NCI-H510A (cell line): ENCODE measurements around the gene EOMES.
A peak's percentile ranks its signal among the peaks of the same experiment; 100 is the strongest.
"Not testable (repeated sequence)": the region's sequence is repeated elsewhere in the genome, so short reads cannot be mapped to it uniquely, and the experiment has no call there.

Experiments used
- DNase-seq: peaks from one replicate; lab custom pipeline; 2025; lab: John Stamatoyannopoulos, UW

Gene EOMES

DNA sequence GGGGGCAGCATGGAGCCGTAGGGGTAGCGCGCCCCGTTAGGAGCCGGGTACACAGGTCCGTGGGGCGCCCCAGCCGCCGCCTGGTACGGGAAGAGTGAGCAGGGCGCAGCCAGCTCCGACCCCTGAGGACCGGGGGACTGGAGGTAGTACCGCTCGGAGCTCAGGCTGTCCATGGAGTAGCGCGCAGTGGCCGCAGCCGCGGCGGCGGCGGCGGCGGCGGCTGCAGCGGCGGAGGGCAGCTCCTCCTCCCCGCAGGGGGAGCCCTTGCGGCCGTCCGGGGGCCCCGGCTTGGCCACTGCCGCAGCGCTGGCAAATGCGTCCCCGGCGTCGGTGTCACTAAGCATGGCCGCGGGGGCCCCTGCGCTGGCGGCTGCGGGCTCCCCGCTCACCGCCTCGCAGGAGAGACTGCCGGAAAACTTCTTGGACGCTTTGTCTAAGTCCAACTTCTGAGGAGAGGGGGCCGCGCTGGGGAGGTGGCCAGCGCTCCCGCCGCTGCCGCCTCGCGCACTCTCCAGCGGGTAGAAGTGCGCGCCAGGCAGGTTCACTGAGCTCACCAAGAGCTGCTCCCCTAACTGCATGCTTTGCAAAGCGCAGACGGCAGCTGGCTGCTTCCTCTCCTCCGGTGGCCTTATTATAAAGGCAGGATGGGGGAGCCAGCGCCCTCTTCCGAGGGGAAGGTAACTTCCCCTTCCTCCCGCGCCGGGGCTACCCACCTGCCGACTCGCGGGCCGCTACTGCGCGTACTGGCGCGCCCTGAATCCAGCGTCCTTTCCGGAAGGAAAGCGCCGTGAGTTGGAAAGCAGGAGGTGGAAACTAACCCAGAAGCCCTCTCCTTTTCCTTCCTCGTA, at the start of gene EOMES:
Gene EOMES, minus strand, starts transcription at position 607 of the 848 bp plus-strand sequence. Its CDS starts 29 bp downstream, at position 578.
- DNase-seq, result peak; percentile 57

DNA sequence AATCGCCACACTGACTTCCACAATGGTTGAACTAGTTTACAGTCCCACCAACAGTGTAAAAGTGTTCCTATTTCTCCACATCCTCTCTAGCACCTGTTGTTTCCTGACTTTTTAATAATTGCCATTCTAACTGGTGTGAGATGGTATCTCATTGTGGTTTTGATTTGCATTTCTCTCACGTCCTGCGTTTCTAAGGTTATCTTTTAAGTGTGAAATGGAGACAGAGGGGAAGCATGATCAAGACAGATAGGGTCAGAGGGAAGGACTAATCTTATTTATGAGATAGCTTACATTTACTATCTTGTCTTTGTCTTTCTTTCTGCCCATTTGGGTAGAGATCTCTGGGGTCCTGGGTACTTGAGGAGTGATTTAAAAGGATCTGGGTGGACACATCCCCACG, 48.3 kb upstream of the EOMES start:
- not testable (repeated sequence) for DNase-seq

DNA sequence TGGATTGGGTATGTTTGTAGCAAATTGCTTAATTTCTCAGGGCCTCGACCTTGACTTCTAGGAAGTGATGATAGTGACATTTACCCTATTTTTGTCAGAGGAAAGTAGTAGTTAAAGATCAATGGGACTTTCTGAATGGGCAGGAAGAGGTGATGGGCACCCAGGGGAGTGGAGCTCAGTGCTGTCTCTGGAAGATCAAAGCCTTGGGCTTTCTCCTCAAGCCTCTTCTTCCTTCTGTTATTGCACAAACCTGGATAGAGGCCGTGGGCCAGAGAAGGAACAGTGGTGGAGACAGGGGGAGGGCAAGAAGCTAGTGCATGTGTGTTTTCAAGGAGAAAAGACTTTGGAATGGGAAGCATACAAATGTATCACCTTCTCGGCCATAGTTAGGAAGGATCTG, 44.9 kb upstream of the EOMES start:
- DNase-seq, result no peak

DNA sequence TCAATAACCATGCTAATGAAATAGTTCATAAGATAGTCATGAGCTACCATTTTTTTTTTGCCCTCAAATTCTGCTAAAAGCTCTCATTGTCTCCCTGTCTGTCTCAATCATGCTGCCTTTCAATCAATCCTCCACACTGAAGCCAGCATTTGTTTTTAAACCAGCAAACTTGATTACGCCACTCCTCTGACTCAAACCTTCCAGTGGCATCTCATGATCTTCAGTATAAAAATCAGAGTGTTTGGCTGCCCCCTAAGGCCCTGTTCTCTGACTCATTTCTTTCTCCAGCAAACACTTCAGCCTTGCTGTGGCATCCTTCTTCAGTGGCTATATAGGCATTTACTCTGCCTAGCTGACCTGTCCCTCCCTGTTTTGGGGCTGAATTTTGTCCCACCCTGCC, 36.0 kb upstream of the EOMES start:
- DNase-seq, result no peak

GRCh38 chr3:27756877-27757276, 34.8 kb upstream of the EOMES start:
- no peak for DNase-seq

DNA sequence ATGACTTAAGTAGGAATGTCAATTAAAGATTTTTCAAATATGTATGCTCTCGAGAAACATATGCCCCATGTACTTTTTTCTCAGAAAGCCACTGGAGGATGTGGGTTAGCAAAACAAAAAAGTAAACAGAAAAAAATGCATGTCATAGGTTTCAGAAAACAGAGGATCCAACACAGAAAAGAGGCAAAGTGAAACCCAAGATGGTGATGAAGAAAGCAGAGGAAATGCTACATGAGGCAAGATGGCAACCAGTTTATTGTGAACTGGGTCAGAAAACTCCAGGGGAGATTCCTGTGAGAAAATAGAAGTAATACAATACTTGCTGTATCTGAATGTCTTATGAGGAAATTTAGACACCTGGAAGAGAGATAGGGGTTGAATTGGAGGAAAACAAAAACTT, 30.8 kb upstream of the EOMES start:
- DNase-seq, result no peak

DNA sequence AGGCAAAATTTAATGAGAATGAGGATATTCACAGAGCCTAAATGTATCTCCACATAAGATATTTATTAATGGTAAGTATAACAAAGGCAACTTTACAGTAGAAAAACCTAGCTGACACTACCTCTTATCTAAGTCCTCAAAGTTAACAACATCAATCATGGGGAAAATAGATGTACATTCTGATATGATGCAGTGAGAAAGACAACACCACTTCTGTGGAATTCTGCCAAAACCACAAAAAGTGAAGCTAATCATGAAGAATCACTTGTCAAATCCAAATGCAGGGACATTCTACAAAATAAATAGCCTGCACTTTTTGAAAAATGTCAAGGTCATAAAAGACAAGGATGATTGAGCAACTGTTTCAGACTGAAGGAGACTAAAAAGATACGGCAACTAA, 27.5 kb upstream of the EOMES start:
- DNase-seq, result no peak

DNA sequence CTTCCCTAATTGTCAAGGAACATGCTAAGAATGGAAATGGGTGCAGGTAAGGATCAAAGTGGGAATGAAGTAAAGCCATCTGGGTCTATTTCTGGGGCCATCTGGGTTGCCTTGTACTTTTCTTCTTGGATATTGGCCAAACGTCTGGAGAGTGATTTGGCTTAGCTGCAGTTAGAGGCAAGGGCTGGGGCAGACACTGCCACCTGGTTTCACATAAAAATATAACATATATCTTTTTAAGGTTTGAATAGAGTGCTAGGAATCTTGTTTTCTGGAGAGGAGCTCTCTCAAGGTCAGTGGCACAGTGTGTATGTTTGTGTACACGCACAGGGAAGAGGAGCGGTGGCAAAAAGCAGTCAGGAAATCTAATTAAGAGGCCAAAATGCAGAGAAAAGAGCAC, 24.7 kb upstream of the EOMES start:
- no peak for DNase-seq

DNA sequence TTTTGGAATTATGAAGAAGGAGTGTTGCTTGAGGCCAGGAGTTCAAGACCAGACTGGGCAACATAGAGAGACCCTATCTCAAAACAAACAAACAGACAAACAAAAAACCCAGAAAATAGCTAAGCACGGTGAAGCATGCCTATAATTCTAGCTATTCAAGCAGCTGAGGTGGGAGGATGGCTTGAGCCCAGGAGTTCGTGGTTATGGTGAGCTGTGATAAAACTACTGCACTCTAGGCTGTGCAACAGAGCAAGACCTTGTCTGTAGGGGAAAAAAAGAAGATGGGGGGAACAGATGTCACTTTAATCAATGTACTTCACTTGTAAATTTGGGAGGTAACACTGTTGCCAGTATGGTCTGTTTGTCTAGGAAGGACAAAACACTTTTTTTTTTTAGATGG, 18.7 kb upstream of the EOMES start:
- no peak for DNase-seq

GRCh38 chr3:27737091-27737490, 15.0 kb upstream of the EOMES start:
- DNase-seq, result no peak

DNA sequence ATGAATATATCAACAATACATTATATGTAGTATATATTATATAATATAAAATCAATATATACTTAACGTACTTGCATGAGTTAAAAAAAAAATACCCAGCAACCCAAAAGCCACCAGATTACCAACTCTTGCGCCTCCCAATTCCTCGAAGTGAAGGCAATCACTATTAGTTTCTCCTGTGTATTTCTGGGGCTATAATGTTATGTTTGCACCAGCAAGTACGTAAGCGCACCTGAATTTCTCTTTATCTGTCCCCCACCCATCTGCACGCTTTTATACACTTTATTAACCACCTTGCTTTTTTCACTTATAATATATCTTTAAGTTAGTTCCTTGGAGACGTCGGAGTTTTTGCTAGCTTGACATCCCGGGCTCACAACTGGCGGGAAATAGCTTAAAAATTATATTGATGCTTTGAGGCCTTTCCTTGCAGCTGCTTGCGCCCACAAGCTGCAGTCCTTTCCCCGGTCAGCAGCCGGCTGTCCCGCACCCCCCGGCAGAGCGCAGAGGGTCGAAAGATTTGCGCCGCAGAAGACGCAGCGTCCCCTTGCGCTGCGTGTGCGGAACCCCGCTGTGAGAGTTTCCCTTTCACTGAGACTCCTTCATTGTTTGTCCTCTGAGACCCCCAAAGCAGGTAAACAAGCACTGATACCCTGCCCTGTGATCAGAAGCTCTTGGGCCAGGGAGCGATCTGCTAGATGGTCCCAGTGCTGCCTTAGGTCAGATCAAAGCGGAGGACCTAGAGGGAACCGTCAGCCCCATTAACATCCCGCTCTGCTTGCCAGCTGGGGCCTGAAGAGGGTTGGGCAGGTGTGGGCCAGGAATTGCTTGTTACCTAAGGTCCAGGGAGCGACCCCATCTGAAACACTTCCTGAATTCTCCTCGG, 8.9 kb upstream of the EOMES start:
- DNase-seq, result no peak

DNA sequence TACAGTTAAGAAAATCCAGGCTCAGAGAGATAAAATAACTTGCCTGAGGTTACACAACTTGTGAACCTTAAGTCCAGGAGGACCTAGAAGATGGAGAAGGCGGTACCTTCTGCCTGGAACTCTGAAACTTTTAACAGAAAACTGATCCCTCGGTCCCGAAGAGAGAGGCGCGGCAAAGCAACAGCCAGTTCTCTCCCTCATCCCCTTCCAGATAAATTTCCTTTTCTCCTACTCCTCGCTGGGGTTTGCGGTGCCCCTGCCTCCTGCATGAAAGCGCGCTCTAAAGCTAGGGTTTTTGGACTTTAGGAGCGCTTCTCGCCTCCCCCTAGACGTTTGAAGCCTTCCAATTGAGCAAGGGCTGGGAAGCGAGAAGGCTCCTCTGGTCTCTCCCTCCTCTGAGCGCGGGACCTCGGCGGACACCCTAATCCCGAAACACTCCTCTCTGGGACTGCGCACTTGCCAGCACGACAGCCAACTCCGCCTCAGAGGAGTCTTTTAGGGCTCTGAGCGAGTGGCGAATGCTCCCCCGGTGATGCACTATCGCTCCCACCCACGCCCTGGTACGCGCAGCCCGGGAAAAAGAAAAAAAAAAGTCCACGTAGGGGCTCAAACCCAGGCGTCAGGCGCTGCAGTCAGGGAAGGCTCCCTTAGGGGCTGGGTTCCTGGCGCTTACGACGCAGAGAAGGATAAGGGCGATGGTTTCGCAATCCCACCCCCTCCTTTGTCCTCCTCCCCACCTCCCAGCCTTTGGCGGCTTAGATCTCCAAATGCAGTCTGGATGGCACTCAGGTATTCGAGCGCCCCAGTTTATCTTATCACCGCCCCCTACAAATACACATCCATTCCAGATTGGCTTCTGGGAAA, 7.9 kb upstream of the EOMES start:
- no peak for DNase-seq

DNA sequence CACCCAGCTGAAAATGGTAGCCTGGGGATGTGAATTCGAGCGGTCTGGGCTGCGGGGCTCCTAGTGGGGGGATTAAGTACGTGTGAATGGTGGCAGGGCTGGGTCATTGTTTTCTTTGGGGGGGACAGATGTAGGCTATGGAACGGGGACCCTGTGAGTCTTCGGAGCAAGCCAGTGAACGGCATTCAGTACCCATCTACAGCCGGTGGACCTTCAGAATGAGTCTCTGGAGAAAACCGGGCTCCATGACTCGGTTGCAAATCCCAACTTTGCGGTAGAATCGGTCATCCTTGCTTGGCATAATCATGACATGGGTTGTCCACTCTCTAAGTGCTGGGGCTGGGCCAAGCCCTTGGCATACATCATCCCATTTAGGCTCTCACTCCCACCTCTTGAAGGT, 7.2 kb upstream of the EOMES start:
- DNase-seq, result no peak

- peak; percentile 39 for DNase-seq
Measured at GRCh38 chr3:27728195-27729087, 6.3 kb upstream of the EOMES start.

DNA sequence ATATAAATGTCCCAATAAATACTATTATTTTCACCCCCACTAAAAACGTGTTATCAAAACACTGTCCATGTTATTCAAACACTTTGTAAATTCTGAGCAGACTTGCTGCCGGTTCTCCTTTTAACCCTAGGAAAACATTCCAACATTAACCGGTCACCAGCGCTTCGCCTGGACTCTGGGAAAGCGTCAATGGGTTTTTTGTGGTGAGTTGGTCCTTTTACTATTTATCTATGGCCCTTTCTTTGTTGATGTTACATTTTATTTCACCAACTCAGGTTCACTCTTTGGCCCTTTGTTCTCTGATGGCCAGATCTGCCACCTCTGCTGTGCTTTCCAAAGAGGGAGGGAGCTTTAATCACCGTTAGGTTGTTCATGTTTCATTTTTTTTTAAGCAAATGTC, 4.1 kb upstream of the EOMES start:
- DNase-seq, result no peak

DNA sequence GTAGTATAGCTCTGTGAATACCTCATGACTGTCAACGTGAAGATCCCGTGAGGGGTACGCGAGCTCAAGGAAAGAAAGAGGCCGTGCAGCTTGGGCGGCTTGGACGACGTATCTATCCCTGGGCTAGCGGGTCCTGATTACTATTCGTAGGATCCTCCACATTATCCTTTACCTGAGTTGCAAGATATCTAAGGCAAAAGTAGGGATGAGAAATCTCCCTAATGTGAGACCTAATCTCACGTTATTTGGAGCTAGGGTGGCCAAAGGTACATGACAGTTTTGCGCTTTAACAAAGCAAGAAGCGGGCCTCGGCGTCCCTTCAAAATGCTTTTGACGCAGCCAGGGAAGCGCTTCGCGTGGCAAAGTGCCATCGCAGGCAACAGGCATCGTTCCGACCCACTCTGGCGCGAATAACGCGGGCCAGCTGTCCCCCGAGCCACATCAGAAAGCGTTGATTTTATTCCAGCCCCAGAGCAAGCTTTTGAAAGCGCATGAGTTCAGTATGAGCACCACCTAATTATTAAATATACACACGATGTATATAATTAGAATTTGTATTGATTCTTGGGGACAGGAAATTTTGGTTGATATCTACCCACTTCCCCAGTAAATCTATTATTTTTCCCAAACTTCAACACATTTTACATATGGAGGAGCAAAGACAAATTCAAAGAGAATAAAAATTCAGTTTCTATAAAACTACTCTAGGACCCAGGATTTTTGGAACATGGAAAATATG, 2.5 kb upstream of the EOMES start:
- DNase-seq, result no peak

- no peak for DNase-seq
Measured at GRCh38 chr3:27723815-27724458, 1.8 kb upstream of the EOMES start.

DNA sequence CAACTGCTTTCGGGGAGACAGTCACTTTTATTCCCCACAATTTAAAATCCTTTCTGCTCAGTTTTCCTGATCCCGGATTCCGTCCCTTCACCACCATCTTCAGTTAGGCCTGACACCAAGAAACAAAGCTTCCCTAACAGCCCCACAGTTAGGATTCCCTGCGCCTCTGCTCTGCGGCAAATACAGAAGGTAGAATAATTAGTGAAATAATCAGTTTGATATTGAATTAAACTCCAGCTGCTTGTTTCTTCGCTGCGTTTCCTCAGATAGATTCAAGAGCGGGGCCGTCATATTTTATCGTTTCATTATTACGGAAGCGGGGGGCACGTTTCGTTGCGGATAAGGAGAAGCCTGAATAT, 1.3 kb upstream of the EOMES start:
- no peak for DNase-seq

DNA sequence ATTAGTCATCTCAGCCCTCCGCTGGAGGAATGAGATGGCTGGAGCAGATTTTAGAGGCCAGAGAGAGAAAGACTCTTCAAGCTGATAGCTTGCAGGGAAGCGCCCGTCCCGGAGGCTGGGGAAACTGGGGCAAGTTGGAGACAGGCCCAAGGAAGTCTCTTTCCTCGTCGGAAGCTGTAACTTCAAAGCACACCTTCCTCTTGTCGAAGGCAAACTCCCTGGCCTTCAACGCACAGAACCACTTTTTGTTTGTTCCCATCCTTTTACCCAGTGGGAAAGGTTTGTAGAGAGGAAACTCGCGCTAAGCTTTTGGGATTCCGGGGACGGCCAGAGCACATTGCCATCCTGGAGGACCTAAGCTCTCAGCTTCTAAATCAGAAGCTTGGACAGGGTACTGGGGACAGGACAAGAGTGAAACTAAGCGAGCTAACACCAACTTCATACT, 900 bp upstream of the EOMES start:
- no peak for DNase-seq
